Head of caudate nucleus (tissue), 42 donors: ENCODE measurements around the gene MGLL.
"Not testable (repeated sequence)": the region's sequence is repeated elsewhere in the genome, so short reads cannot be mapped to it uniquely, and the experiment has no call there.

Source experiments
- DNase-seq, 42 donors: peaks; one replicate each; pipeline versions ENCODE4 v3.0.0 to v3.0.0-alpha.2; 2020 to 2021; ENCODE audit warnings: mixed read lengths in 7 of 42
- intact Hi-C: fragments of 100-400 bp; cut with DNase I; formaldehyde crosslinking; loops from one replicate; pipeline ENCODE4 v1.15.0; 2022

MGLL gene

DNA sequence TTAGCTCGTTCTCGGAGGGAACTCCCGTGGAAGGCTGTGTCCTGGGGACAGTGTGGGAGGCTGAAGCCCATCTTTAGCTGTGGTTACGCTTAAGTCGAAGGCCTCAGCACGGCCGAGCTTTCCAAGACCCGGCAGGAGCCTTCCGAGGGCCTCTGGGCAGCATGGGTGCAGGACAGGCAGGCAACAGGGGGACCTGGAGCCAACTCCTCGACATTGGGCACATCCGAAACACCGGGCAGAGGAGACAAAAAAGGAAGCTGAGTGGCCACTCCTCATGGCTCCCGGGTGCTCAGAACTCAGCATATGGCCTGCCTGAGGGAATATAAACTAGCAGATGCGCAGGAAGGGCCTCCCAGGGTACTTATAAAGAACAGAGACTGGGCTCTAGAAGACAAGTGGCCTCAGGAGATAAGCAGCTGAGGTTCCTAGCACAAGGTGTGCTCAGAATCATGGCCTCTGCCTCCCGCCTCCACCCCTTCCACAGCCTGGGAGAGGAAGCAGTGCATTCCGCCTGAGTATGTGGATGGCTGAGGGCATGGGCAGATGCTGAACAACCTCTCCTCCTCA is 115.4 kb downstream of the MGLL start:
- peak in 9 of 42 donors; percentile 3 to 30 (median 9) for DNase-seq

DNA sequence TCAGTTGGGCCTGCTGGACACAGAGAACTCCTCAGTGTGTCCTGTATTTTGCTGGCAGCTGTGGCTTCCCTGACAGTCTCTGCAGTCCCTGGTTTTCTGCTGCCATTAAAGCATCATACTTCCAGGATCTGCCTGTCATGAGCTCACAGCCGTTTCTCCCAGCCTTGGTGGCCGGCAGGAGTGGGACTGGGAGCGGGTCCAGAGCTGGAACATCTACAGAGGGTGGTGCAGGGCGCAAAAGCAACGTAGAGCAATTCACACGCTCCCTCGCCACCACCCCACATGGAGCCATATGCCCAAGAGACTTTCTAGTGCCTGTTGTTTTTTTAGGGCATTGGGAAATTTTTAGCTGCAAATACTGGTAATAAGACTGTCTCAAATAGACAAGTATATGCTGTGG is 116.0 kb downstream of the MGLL start:
- intact Hi-C loops, result no loop called here
- DNase-seq, result peak in 8 of 42 donors; percentile 2 to 26 (median 14)

More for the DNA sequence above, 115.4 kb downstream of the MGLL start:
- intact Hi-C loops, result no loop called here

DNA sequence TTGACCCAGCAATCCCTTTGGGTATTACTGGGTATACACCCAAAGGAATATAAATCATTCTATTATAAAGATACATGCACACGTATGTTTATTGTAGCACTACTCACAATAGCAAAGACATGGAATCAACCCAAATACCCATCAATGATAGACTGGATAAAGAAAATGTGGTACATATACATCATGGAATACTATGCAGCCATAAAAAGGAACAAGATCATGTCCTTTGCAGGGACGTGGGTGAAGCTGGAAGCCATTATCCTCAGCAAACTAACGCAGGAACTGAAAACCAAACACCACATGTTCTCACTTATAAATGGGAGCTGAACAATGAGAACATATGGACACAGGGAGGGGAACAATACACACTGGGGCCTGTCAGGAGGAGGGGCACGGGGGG is 117.5 kb downstream of the MGLL start:
- intact Hi-C loops, result not testable (repeated sequence)

DNA sequence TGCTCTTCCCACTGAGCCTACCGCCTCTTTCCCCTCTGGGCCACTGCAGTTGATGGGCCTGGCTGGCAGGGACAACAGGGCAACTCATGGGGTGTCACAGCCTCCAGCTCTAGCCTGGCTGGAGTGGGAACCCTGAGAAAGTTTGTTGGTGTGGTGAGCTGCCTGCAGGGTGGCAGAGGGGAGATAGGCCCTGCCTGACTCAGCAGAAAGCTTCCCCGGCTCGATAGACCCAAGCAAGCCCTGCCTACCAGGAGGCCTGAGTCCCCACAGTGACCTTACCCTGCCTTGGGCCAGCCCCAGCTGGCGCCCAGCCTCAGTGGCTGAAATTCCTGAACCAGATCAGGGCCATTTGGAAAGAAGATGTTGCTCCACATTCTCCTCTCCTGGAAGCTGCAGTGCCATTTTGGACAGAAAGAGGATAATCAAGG is 120.2 kb downstream of the MGLL start:
- intact Hi-C loops, result no loop called here
- DNase-seq, result peak in 2 of 42 donors; percentile 12 to 24

More for the DNA sequence above, 117.5 kb downstream of the MGLL start:
- DNase-seq, result not testable (repeated sequence)

DNA sequence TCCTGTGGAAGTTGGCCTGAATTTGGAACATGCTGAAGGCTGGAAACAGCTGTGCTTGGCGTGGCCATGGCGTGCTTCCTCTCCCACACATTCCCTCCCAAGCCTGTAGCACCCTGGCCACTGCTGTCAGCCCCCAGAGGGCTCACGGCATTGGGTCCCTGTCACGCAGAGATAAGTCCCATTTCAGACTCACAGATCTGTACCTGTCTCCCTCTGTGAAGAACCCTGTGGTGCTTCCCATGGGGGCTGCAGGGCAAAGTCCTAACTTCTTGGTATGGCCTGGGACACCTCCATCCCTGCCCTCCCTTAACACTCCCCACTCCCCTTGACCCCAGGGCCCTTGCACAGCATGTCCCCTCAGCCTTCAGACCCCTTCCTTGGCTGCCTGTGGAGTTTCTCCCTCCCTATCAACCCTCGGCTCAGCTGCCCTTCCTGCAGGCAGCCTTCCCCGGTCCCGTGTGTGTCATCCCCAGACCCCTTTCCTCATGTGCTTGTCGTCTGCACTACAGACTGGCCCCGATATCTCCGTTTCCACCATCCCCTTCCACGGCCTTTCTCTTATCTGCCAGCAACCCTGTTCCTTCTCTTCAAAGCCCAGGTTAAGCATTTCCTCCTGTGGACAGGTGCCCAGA is 120.9 kb downstream of the MGLL start:
- DNase-seq, result peak in 1 of 42 donors; percentile 30
- intact Hi-C loops, result no loop called here

DNA sequence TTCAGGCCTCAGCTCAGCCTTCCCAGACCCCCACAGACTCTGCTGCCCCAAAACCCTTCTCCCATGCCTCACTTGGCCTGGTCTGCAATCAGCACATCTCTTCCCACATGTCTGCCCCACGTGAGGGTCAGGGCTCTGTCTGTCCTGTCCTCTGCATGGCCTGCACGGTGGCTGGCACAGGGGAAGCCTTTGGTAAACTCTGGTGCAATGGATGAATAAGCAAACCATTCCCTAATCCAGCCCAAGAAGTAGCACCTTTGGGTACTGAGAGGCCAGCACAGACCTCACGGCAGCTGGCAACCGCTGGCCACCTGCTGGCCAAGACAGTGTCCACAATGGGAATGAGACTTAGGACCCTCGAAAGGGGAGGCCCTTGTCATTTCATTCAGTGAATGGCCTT is 121.9 kb downstream of the MGLL start:
- intact Hi-C loops, result no loop called here
- no peak for DNase-seq

DNA sequence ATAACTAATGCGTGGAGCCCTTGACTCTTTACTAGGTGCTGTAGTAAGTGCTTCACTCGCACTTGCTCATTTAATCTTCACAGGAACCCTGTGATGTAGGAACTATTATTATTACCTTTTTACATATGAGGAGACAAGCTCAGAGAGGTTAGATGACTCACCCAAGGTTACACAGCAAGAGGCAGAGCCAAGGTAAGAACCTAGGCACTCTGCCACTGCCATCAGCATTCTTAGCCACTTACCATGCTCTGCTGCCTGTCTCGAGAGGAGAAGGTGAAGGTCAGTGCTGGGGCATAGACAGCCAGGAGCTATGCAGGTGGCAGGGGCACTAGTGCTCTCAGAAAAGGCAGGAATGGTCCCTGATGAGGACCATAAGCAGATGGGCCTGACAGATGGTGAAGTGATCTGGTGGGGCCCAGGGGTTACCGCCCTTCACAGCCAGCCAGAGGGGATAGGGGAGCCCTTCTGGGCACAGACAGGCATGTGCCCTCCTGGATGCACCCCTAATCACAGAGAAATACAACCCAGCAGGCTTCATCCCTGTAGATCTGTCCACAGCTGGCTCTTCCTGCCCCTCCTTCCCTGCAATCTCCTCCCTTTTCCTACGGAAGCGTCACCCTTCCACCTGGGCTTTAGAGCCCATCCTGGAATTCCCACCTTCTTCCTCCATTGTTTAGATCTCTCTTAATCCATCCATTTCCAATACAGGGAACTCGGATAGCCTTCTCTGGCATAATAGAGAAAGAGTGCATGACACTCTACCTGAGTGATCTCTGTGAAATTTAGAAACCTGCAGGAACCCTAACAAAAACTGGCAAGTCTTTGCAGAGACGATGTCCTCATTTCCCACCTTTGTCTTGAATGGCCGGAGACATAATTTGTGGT is 122.7 kb downstream of the MGLL start:
- peak in 1 of 42 donors; percentile 2 for DNase-seq
- intact Hi-C loops, result no loop called here

DNA sequence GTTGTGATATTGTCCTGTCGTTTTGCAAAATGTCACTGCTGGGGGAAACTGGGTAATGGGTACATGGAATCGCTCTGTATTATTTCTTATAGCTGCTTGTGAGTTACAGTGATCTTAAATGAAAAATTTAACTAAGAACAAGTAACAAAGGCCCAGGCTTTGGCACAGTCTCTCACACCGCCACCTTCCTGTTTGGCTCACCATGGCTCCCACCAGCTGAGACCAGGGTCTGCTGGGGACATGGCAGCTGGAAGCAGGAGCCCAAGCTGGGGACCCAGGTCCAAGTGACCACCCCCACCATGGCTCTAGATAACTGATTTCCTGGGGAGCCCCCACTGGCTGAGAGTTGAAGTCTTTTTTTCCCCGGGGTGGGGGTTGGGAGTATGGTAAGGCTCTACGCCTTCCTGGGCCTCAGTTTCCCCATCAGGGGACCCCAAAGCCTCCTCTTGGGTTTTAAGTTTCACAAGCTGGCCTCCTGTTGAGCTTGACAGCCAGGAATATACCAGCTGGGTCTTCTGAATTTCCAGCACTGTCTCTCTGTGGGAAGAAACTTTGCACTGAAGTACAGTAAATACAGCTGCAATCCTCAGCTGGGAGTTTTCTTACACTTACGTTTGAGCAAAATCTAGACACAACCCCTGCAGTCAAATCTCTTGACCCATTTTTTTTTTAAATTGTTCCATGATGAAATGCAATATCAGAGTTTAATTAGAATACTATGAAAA is 123.5 kb downstream of the MGLL start:
- intact Hi-C loops, result no loop called here

DNA sequence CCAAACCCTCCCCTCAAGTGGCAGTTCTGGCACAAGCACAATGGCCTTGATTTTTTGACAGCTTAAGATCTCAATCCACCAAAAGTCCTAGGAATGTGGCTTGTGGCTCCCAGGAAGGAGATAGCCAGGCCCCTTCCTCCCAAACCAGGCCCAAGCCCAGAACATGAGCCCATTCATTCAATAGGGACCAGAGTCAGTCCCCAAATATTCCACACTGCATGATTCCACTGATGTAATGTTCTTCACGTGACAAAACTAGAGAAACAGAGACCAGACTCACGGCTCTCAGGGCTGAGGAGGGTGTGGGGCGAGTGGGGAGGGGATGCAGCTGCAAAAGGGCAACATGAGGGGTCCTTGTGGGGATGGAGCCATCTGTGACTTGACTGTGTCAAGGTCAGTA is 124.0 kb downstream of the MGLL start:
- intact Hi-C loops, result no loop called here
- DNase-seq, result peak in 1 of 42 donors; percentile 1

More for the DNA sequence above, 123.5 kb downstream of the MGLL start:
- peak in 2 of 42 donors; percentile 0 to 16 for DNase-seq

DNA sequence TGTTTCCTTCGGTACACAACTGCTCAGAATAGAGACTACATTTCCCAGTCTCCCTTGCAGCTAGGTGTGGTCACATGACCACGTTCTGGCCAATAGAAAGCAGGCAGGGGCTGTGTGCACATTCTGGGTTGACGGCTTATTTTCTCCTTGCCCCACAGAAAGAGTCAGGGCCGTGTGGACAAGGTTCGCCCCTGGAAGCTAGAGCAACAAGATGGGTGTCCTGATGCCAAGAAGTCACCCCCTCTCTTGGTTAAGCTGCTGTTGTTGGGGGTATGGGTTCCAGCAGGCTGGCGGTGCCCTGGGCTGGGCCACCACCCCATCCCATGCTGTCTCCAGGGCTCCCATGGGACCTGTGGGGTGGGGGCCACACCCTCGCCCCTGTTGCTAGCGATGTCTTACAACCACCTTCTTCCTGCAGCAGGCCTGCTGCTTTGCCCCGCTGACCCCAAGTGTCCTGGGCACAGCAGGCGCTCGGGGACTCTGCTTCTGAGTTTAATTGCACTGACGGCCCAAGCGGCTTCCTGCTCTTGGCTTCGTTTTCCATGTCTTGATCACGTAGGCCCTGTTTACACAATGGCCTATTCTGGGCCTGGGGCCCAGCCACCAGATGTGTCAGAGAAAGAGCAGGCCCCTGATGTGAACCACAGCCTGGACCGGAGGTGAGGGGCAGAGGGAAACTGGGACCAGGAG is 124.6 kb downstream of the MGLL start:
- intact Hi-C loops, result no loop called here

DNA sequence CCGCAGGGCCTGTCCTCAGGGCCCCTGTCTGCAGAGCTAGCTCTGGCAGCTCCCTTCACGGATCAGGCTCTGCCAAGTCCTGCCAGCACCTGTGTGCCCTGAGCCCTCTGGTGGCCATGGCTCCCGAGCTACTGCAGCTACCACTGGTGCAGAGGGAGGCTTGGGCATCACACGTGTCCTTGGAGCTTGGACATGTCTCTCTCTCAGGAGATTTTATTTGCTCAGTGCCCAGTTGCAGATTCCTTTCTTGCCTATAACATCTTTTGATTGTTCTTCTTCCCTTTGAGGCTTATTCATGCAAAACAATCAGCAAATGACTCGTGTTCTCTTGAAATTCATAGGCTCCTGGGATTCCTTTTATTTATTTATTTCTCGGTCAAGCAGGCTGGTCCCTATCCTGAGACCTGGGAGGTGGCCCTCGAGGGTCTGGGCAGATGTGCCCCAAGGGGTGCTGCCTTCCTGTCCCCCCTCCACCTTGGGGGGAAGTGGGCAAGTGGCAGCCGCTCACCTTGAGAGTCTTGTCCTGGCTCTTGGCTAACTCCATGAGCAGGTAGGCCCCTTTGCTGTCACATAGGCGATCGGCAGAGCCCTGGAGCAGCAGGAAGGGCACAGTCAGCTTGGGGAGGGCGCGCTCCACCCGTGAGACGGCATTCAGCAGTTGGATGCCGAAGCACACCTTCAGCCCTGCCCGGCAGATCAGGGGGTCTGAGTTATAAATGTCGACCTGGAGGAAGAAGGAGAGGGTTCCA is 127.7 kb downstream of the MGLL start:
- intact Hi-C loops, result no loop called here
- DNase-seq, result peak in 11 of 42 donors; percentile 27 to 57 (median 45)

More for the DNA sequence above, 124.6 kb downstream of the MGLL start:
- peak; percentile 66 to 95 (median 88) for DNase-seq

DNA sequence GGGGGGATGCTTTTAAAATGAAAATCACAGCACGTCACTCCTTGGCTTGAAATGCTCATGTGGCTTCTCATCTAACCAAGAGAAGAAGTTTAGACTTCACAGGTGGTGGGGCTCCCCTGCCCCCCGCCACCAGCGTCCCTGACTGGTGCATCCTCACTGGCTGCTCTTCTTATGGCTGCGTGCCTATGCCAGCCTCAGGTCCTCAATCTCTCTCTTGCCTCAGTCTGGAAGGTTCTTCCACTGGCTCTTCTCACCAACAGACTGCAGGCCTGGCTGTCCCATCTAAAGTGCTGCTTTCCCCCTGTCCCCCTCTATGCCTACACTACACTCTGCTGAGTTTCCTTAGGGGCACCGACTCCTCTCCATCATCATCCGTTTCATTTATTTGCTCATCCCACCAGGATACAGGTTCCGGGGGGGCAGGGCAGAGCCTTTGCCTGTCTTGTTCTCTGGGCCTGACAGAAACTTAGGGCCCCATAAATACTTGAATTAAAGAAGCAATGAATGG is 128.9 kb downstream of the MGLL start:
- intact Hi-C loops, result no loop called here
- DNase-seq, result no peak

DNA sequence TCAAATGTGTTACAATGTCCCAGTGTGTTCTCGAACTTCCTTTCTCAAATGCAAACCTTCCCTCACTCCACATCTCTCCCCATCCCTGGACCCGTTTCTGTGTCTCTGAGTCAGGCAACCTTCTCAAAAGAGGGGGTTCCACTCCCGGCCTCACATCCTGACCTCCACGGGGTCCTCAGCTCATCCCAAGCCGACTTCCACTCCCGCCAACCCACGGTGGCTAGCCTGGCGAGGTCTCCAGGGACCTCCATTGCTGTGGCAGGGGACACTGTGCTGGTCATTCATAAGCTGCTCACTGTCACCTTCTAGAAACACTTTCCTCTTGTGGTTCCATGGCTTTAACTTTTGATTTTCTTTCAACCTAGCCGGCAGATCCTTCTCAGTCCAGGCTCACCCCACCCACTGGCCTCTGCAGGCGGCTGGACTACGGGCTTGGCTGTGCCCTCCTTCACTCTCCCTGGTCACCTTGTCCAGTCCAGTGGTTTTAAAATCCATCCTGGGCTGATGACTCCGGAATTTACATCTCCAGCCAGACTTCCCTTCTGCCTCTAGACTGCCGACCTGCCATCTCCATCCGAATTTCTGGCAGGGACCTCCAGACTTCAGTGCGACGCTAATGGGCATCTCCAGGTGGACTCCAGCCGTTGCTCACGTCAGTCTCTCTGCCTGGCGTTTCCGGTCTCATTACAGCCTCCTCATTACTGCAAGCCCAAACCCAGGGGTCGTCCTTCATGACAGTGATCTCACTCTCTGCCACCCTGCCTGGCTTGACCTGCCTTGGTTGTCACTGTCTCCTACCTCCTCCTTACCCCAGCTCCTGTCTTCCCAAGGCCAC is 129.6 kb downstream of the MGLL start:
- no peak for DNase-seq
- intact Hi-C loops, result no loop called here

DNA sequence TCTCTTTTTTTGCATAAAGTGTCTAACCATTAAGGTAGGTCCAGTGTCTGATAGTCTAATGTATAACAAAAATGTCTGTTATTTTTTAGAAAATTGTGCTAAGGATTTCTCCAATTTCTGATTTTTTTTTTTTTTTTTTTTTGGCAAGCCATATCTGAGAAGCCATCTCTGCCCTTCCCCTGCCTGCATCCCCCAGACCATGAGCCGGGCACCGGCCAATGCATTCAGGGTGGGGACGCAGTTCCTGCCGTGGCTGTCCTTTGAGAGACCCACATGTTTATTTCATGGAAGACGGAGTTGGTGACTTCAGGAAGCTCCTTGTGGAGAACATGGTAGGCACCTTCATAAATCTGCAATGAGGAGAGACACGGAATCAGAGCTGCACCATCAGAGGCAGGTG is 130.3 kb downstream of the MGLL start:
- DNase-seq, result no peak
- intact Hi-C loops, result no loop called here

DNA sequence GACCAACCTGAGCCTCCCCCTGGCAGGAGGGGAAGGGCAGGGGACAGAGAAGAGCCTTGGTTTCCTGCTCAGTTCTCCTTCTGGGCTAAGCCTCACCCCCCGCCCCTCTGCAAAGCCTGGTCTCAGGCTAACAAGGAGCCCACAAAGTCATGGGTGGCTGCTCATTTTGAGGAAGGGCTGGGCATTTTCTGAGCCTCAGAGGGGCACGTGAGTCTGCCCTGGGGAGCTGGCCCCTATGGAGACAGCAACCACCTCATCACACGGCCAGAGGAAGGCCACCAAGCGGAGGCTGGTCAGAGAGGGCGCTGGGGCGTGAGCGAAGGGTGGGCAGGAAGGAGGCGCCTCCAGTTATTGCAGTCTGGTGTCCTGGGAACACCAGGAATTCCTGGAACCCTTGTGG is 130.8 kb downstream of the MGLL start:
- DNase-seq, result no peak
- intact Hi-C loops, result no loop called here

DNA sequence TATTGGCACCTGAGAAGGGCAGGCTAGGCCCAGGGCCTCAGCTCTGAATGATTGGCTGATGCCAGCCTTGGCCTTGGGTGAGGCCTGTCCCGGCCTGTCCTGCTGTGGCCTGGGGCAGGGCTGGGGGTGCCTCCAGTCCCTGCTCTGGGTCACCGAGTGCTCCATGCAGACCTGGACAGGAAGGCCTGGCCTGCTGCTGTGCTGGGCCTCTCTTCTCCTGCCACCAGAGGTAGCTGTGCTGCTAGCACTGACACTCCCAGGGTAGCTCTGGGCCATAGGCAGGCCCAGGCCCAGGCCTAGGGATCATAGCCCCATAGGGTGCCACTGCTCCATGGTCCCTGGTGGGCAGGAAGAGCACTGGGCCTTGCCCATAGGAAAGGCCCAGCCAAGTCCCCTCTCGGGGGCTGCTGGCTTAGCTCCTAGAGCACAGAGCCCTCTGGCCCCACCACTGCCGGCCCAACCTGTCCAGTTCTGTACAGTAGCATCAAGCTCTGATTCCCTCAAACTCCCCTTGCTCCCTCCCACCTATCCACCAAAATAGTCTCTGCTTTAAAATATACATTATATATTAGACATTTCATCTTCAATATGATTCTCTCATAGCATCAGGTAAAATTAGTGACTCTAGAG is 131.4 kb downstream of the MGLL start:
- intact Hi-C loops, result no loop called here
- DNase-seq, result peak in 2 of 42 donors; percentile 3 to 4
